K562 (cell line): ENCODE data around the gene DGCR6L. TPM values are rescaled to one million over a fixed set of nuclear protein-coding genes. Genes with fewer than 3 reads are reported as not detected.

Source experiments
- ATF1 ChIP-seq, 2 experiments: fragments of 450-650 bp in 1 of 2; IDR thresholded peaks; 2 replicates each; pipeline ENCODE4 v1.6.1; 2016; ENCODE audit warnings: missing compliant biosample characterization in 1 of 2, missing genetic modification characterization in 1 of 2
- ATF2 ChIP-seq: sonication (generic); formaldehyde crosslinking; IDR thresholded peaks from 2 replicates; pipeline ENCODE4 v1.8.1; 2022; ENCODE audit warnings: missing genetic modification reagents
- CEBPZ ChIP-seq: fragments of 150-350 bp; IDR thresholded peaks from 2 replicates; pipeline ENCODE4 v1.6.1; 2014; ENCODE audit warnings: low read depth, mild to moderate bottlenecking, low read length, borderline replicate concordance
- EZH2 ChIP-seq: IDR thresholded peaks from 2 replicates; pipeline ENCODE4 v1.6.1; 2012; ENCODE audit warnings: low read depth, mild to moderate bottlenecking, inconsistent platforms, low read length, borderline replicate concordance
- FOXK2 ChIP-seq, 2 experiments: fragments of 450-650 bp; IDR thresholded peaks in 1 of 2; conservative IDR thresholded peaks in 1 of 2; 2 replicates each; pipeline ENCODE4 v1.6.1; 2016; ENCODE audit warnings: low read depth in 2 of 2, mild to moderate bottlenecking in 1 of 2
- FUS ChIP-seq: fragments of 200-400 bp; formaldehyde crosslinking; optimal IDR thresholded peaks from 2 replicates; pipeline ENCODE3; 2017; ENCODE audit warnings: low read depth, low read length
- HDAC6 ChIP-seq: IDR thresholded peaks from 2 replicates; pipeline ENCODE4 v1.6.1; 2012; ENCODE audit warnings: low read depth, mild to moderate bottlenecking, control low read depth, inconsistent platforms, low read length, moderate library complexity
- KAT7 ChIP-seq: sonication (generic); formaldehyde crosslinking; IDR thresholded peaks from 2 replicates; pipeline ENCODE4 v1.8.0; 2022; ENCODE audit warnings: missing genetic modification reagents, mild to moderate bottlenecking, borderline replicate concordance
- MLLT1 ChIP-seq, 2 experiments: fragments of 450-650 bp; IDR thresholded peaks; 2 replicates each; pipeline ENCODE4 v1.6.1; 2016
- NR2C1 ChIP-seq, 2 experiments: fragments of 450-650 bp; IDR thresholded peaks; 2 replicates each; pipeline ENCODE4 v1.6.1; 2017; ENCODE audit warnings: mild to moderate bottlenecking in 2 of 2, antibody characterized with exemption in 1 of 2, inconsistent platforms in 1 of 2, missing compliant biosample characterization in 1 of 2, missing genetic modification characterization in 1 of 2
- POLR2G ChIP-seq: fragments of 200-400 bp; formaldehyde crosslinking; IDR thresholded peaks from 2 replicates; pipeline ENCODE4 v1.6.1; 2017; ENCODE audit warnings: low read depth, mild to moderate bottlenecking, antibody characterized with exemption, low read length, moderate library complexity
- RFX1 ChIP-seq: fragments of 450-650 bp; IDR thresholded peaks from 2 replicates; pipeline ENCODE4 v1.6.1; 2016; ENCODE audit warnings: mild to moderate bottlenecking, moderate library complexity
- SAFB ChIP-seq: fragments of 200-400 bp; formaldehyde crosslinking; IDR thresholded peaks from 2 replicates; pipeline ENCODE4 v1.6.1; 2017; ENCODE audit warnings: low read depth, low read length, borderline replicate concordance
- TEAD2 ChIP-seq: fragments of 450-650 bp; IDR thresholded peaks from 2 replicates; pipeline ENCODE4 v1.6.1; 2016; ENCODE audit warnings: missing genetic modification characterization, control low read depth, missing compliant biosample characterization
- ZNF217 ChIP-seq: sonication (generic); formaldehyde crosslinking; IDR thresholded peaks from 2 replicates; pipeline ENCODE4 v1.8.0; 2022; ENCODE audit warnings: mild to moderate bottlenecking, missing genetic modification reagents
- ZNF384 ChIP-seq: IDR thresholded peaks from 2 replicates; pipeline ENCODE4 v1.6.1; 2012; ENCODE audit warnings: low read depth, low read length, improper control_type of control experiment
- ZNF639 ChIP-seq, 2 experiments: fragments of 200-800 bp in 1 of 2; sonication (Bioruptor generic) in 1 of 2; sonication (generic) in 1 of 2; formaldehyde crosslinking in 1 of 2; IDR thresholded peaks in 1 of 2; conservative IDR thresholded peaks in 1 of 2; 2 replicates each; pipeline versions ENCODE4 v1.5.0 to v1.6.1; 2016 to 2020; ENCODE audit warnings: missing compliant biosample characterization in 1 of 2, missing genetic modification characterization in 1 of 2, missing genetic modification reagents in 1 of 2
- ZNF699 ChIP-seq: fragments of 250-450 bp; sonication (Bioruptor Pico); IDR thresholded peaks from 2 replicates; pipeline ENCODE4 v1.8.0; 2021; ENCODE audit warnings: mild to moderate bottlenecking, moderate library complexity; ENCODE audit not compliant: insufficient replicate concordance
- ZZZ3 ChIP-seq: fragments of 450-650 bp; IDR thresholded peaks from 2 replicates; pipeline ENCODE4 v1.6.1; 2016; ENCODE audit warnings: antibody characterized with exemption, mild to moderate bottlenecking, moderate library complexity
- polyA plus RNA-seq, 8 experiments: library from polyadenylated mRNA; depleted of rRNA in 4 of 8; stranded (reverse) in 5 of 8; unstranded in 3 of 8; fragments of >200 nt; fragmentation: Nextera tagmentation in 2 of 8; fragmentation: Illumina TruSeq in 1 of 8; extraction: Ambion mirVana in 2 of 8; extraction: Trizol in 1 of 8; gene quantifications; 2 replicates each; pipeline versions ENCODE4 v1.2.1 to v1.2.3, GENCODE V29; 2011 to 2014; ENCODE audit warnings: inconsistent platforms in 1 of 8, missing spikeins in 1 of 8
- total RNA-seq, 7 experiments: library from RNA; depleted of rRNA in 6 of 7; stranded (reverse); fragments of >200 nt in 6 of 7; fragmentation: Illumina TruSeq in 2 of 7; extraction: Trizol in 2 of 7; gene quantifications; 2 replicates each; pipeline versions ENCODE4 v1.2.1 to v1.2.3, GENCODE V29; 2011 to 2021; ENCODE audit warnings: low replicate concordance in 1 of 7

Gene DGCR6L
- total and polyA plus RNA-seq, 9 of the 15 experiments (the other 6 are each of a cell fraction or from before 2014, with no cell fraction given) = 3.6 to 151 (median 51.0) TPM

- TF ChIP-seq ATF2 (CRISPR knock-in tag) (no peak), MLLT1 (IDR thresholded peaks at IDR 0.05) (no peak), TEAD2 (tag) (no peak), HDAC6 (no peak), FOXK2 (conservative IDR thresholded peaks at IDR 0.05 in 1 of 2, IDR thresholded peaks at IDR 0.05 in 1 of 2; ENCODE audit: low read depth in 2 of 2) (no peak), SAFB (no peak), CEBPZ (no peak), ATF1 (CRISPR knock-in tag; IDR thresholded peaks at IDR 0.05) (no peak), ATF1 (tag; IDR thresholded peaks at IDR 0.05) (no peak), EZH2 (no peak), ZNF699 (CRISPR knock-in tag) (no peak), ZNF639 (CRISPR knock-in tag; conservative IDR thresholded peaks at IDR 0.05 in 1 of 2, IDR thresholded peaks at IDR 0.05 in 1 of 2) (no peak), ZZZ3 (no peak), ZNF384 (no peak), RFX1 (no peak), FUS (no peak), KAT7 (CRISPR knock-in tag) (no peak), ZNF217 (CRISPR knock-in tag) (no peak), NR2C1 (IDR thresholded peaks at IDR 0.05) (no peak), NR2C1 (tag; IDR thresholded peaks at IDR 0.05) (no peak), POLR2G (no peak)
Observed at GRCh38 chr22:20302438-20303228, 17.2 kb downstream of the DGCR6L start (continued).
